ENCODE measurements around the gene AQP1. TPM values are rescaled to one million over a fixed set of nuclear protein-coding genes. Genes with fewer than 3 reads are reported as not detected.

Gene AQP1
- total and polyA plus RNA-seq, 2 of the 13 experiments (the other 11 are each of a cell fraction or from before 2014, with no cell fraction given): not detected

- Histone ChIP-seq H3K79me2 (ENCODE audit: insufficient read depth, low read length) (no peaks in the 10 kb centered on the region), H3K36me3 (replicated peaks in 1 of 2; ENCODE audit: control insufficient read depth in 1 of 2, insufficient read depth in 2 of 2, low read length in 2 of 2) (no peaks in the 10 kb centered on the region), H3K4me1 (ENCODE audit: insufficient read depth, low read length) (no peaks in the 10 kb centered on the region), H2AFZ (ENCODE audit: low read length) (no peak overlapping the region), H3K9me3 (ENCODE audit: low read length) (no peaks in the 10 kb centered on the region), H3K4me3 (replicated peaks in 1 of 3; ENCODE audit: insufficient read depth in 1 of 3, low read depth in 2 of 3, low read length in 3 of 3) (no peak overlapping the region), H4K20me1 (ENCODE audit: insufficient read depth, low read length) (no peaks in the 10 kb centered on the region), H3K4me2 (ENCODE audit: low read depth, low read length) (no peak overlapping the region), H3K9ac (ENCODE audit: insufficient read depth, low read depth, low read length) (no peak overlapping the region), H3K27me3 (ENCODE audit: control insufficient read depth in 1 of 2, insufficient read depth in 2 of 2, low read length in 2 of 2) (peaks cover 0 to 24% of the 10 kb centered on the region in 2 experiments; a peak in 2 of 5 replicates), H3K27ac (ENCODE audit: extremely low read length, insufficient read depth, low read length) (no peak overlapping the region)
- no peak for DNase-seq (ENCODE audit: low spot score)
- no peak for ATAC-seq
- CTCF ChIA-PET (ENCODE audit: low intra/inter-chr PET ratio, low total read pairs): no interaction called here
- POLR2A ChIA-PET: no interaction called here
- FAIRE-seq: no peak
- in situ Hi-C loops (cut with HindIII; ENCODE audit: extremely low pct_ligation_motif_present, low pct_unique_long_range_greater_than_20kb) (no loop called here), intact Hi-C loops (cut with micrococcal nuclease; ENCODE audit: unreplicated experiment) (no loop called here)
- TF ChIP-seq ZNF615 (CRISPR knock-in tag; IDR thresholded peaks at IDR 0.05; ENCODE audit: borderline replicate concordance) (no peak), ERF (CRISPR knock-in tag; IDR thresholded peaks at IDR 0.05) (no peak), CHCHD3 (CRISPR knock-in tag; IDR thresholded peaks at IDR 0.05) (no peak), SIN3B (IDR thresholded peaks at IDR 0.05; ENCODE audit: low read length) (no peak), HNRNPH1 (optimal IDR thresholded peaks at IDR 0.05; ENCODE audit: low read depth, low read length) (no peak), UBTF (CRISPR knock-in tag; IDR thresholded peaks at IDR 0.05) (no peak), ZNF441 (CRISPR knock-in tag; IDR thresholded peaks at IDR 0.05; ENCODE audit: borderline replicate concordance) (no peak), TMF1 (CRISPR knock-in tag; IDR thresholded peaks at IDR 0.05; ENCODE audit: low read depth) (no peak), ZNF3 (CRISPR knock-in tag; IDR thresholded peaks at IDR 0.05) (no peak), ZNF557 (CRISPR knock-in tag; IDR thresholded peaks at IDR 0.05) (no peak), ZNF460 (CRISPR knock-in tag; IDR thresholded peaks at IDR 0.05; ENCODE audit: borderline replicate concordance) (no peak), MAFF (IDR thresholded peaks at IDR 0.05; ENCODE audit: low read depth, low read length) (no peak), PREB (CRISPR knock-in tag; IDR thresholded peaks at IDR 0.05) (no peak), ZNF451 (CRISPR knock-in tag; IDR thresholded peaks at IDR 0.05) (no peak), FOXO1 (CRISPR knock-in tag; IDR thresholded peaks at IDR 0.05) (no peak)
- TF ChIP-seq, protein P1, sequence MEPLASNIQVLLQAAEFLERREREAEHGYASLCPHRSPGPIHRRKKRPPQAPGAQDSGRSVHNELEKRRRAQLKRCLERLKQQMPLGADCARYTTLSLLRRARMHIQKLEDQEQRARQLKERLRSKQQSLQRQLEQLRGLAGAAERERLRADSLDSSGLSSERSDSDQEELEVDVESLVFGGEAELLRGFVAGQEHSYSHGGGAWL (CRISPR knock-in tag; IDR thresholded peaks at IDR 0.05): no peak
- TF ChIP-seq, protein P2, sequence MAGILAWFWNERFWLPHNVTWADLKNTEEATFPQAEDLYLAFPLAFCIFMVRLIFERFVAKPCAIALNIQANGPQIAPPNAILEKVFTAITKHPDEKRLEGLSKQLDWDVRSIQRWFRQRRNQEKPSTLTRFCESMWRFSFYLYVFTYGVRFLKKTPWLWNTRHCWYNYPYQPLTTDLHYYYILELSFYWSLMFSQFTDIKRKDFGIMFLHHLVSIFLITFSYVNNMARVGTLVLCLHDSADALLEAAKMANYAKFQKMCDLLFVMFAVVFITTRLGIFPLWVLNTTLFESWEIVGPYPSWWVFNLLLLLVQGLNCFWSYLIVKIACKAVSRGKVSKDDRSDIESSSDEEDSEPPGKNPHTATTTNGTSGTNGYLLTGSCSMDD (CRISPR knock-in tag; IDR thresholded peaks at IDR 0.05): no peak
- BruUV-seq (replicated peaks): no TSS peak
Observed at GRCh38 chr7:30884881-30885280, 26.8 kb upstream of the AQP1 start.
